Trophoblast cell (in vitro differentiated cells and primary cell): ENCODE data around the gene ATP6V0A1.
"Not testable (repeated sequence)": the region's sequence is repeated elsewhere in the genome, so short reads cannot be mapped to it uniquely, and the experiment has no call there.

Experiments
- DNase-seq, 2 donors: peaks; one replicate each; pipeline ENCODE4 v3.0.0-alpha.2; 2016
- H2AFZ ChIP-seq: 2 replicates; pipeline ENCODE4 v1.6.1; 2013; ENCODE audit warnings: low read length, moderate library complexity, mild to moderate bottlenecking; ENCODE audit not compliant: insufficient read depth, poor library complexity
- H2AK5ac ChIP-seq: 2 replicates; pipeline ENCODE4 v1.6.1; 2013; ENCODE audit warnings: mild to moderate bottlenecking, low read length
- H2BK120ac ChIP-seq: 2 replicates; pipeline ENCODE4 v1.6.1; 2013; ENCODE audit warnings: low read length, mild to moderate bottlenecking, moderate library complexity; ENCODE audit not compliant: insufficient read depth, poor library complexity
- H2BK12ac ChIP-seq: 2 replicates; pipeline ENCODE4 v1.6.1; 2013; ENCODE audit warnings: mild to moderate bottlenecking, low read length, moderate library complexity
- H2BK5ac ChIP-seq: 2 replicates; pipeline ENCODE4 v1.6.1; 2013; ENCODE audit warnings: low read length, low read depth, moderate library complexity, mild to moderate bottlenecking; ENCODE audit not compliant: poor library complexity
- H3K14ac ChIP-seq: 2 replicates; pipeline ENCODE4 v1.6.1; 2013; ENCODE audit warnings: mild to moderate bottlenecking, low read length
- H3K18ac ChIP-seq: 2 replicates; pipeline ENCODE4 v1.6.1; 2013; ENCODE audit warnings: mild to moderate bottlenecking, low read length
- H3K23ac ChIP-seq: 2 replicates; pipeline ENCODE4 v1.6.1; 2013; ENCODE audit warnings: low read length
- H3K27ac ChIP-seq: 2 replicates; pipeline ENCODE4 v1.5.1; 2013; ENCODE audit warnings: low read depth, mild to moderate bottlenecking, inconsistent platforms, low read length, moderate library complexity
- H3K27me3 ChIP-seq: 2 replicates; pipeline ENCODE4 v1.6.1; 2013; ENCODE audit warnings: inconsistent platforms, mild to moderate bottlenecking, low read length, moderate library complexity; ENCODE audit not compliant: insufficient read depth
- H3K36me3 ChIP-seq, 2 experiments: 1 replicate in 1 of 2; 2 replicates in 1 of 2; pipeline ENCODE4 v1.6.1; 2013; ENCODE audit warnings: low read length in 2 of 2, mild to moderate bottlenecking in 2 of 2, moderate library complexity in 1 of 2; ENCODE audit not compliant: insufficient read depth in 2 of 2, control insufficient read depth in 1 of 2
- H3K4ac ChIP-seq: 2 replicates; pipeline ENCODE4 v1.6.1; 2013; ENCODE audit warnings: low read depth, mild to moderate bottlenecking, low read length, moderate library complexity
- H3K4me1 ChIP-seq, 2 experiments: 1 replicate in 1 of 2; 2 replicates in 1 of 2; pipeline ENCODE4 v1.6.1; 2013; ENCODE audit warnings: low read length in 2 of 2, mild to moderate bottlenecking in 2 of 2, moderate library complexity in 1 of 2; ENCODE audit not compliant: insufficient read depth in 2 of 2, control insufficient read depth in 1 of 2
- H3K4me2 ChIP-seq: 2 replicates; pipeline ENCODE4 v1.6.1; 2013; ENCODE audit warnings: inconsistent platforms, mild to moderate bottlenecking, low read length, moderate library complexity
- H3K4me3 ChIP-seq: 2 replicates; pipeline ENCODE4 v1.5.1; 2013; ENCODE audit warnings: mild to moderate bottlenecking, low read depth, low read length, inconsistent platforms
- H3K79me1 ChIP-seq: one replicate; pipeline ENCODE4 v1.6.1; 2013; ENCODE audit warnings: low read length
- H3K79me2 ChIP-seq: 2 replicates; pipeline ENCODE4 v1.6.1; 2013; ENCODE audit warnings: low read length, mild to moderate bottlenecking; ENCODE audit not compliant: control insufficient read depth, insufficient read depth, poor library complexity
- H3K9ac ChIP-seq: 2 replicates; pipeline ENCODE4 v1.6.1; 2013; ENCODE audit warnings: mild to moderate bottlenecking, low read length
- H3K9me3 ChIP-seq: 2 replicates; pipeline ENCODE4 v1.6.1; 2013; ENCODE audit warnings: low read depth, mild to moderate bottlenecking, control low read depth, inconsistent platforms, low read length; ENCODE audit not compliant: insufficient read depth
- H4K12ac ChIP-seq: 2 replicates; pipeline ENCODE4 v1.6.1; 2013; ENCODE audit warnings: low read depth, mild to moderate bottlenecking, low read length, moderate library complexity
- H4K8ac ChIP-seq: 2 replicates; pipeline ENCODE4 v1.6.1; 2013; ENCODE audit warnings: low read depth, mild to moderate bottlenecking, low read length, moderate library complexity
- H4K91ac ChIP-seq: one replicate; pipeline ENCODE4 v1.6.1; 2013; ENCODE audit warnings: low read depth, mild to moderate bottlenecking, low read length, moderate library complexity
- WGBS: extraction: QIAGEN DNeasy Blood & Tissue Kit; methylation state at CpG from one replicate; pipeline ENCODE4 v1.1.7; 2013; ENCODE audit warnings: missing lambda C conversion rate; ENCODE audit not compliant: insufficient read length, insufficient coverage; ENCODE audit errors: extremely low coverage; 5-methylcytosine and 5-hydroxymethylcytosine counted together

The ATP6V0A1 gene

GRCh38 chr17:42453439-42453838 lies 5.2 kb upstream of the ATP6V0A1 start:
- DNase-seq, result no peak
- Histone ChIP-seq H4K12ac (no peak overlapping the region), H3K27me3 (no peaks in the 10 kb centered on the region), H3K18ac (no peak overlapping the region), H3K23ac (no peak overlapping the region), H3K9ac (no peak overlapping the region), H3K4me3 (no peak overlapping the region), H3K79me1 (peaks cover under 1% of the 10 kb centered on the region), H2BK12ac (no peak overlapping the region), H3K27ac (no peak overlapping the region), H4K91ac (no peak overlapping the region), H2BK5ac (no peak overlapping the region), H3K14ac (no peak overlapping the region), H3K79me2 (no peaks in the 10 kb centered on the region), H3K4me2 (no peak overlapping the region), H2AK5ac (no peak overlapping the region), H3K36me3 (no peaks in the 10 kb centered on the region), H3K4ac (no peak overlapping the region), H2AFZ (no peak overlapping the region), H3K9me3 (no peaks in the 10 kb centered on the region), H3K4me1 (no peaks in the 10 kb centered on the region), H2BK120ac (no peak overlapping the region), H4K8ac (no peak overlapping the region)
- WGBS, result no CpG with 5 or more reads among the region's 2 CpGs

GRCh38 chr17:42454987-42455386 lies 3.7 kb upstream of the ATP6V0A1 start:
- not testable (repeated sequence) for H2BK5ac ChIP-seq, H4K12ac ChIP-seq, H3K9ac ChIP-seq, H3K18ac ChIP-seq, H2AK5ac ChIP-seq, H3K4me2 ChIP-seq, H3K79me2 ChIP-seq, H4K8ac ChIP-seq, H3K79me1 ChIP-seq, H3K36me3 ChIP-seq, H3K4ac ChIP-seq, H2BK12ac ChIP-seq, H3K4me1 ChIP-seq, H3K27me3 ChIP-seq, H3K4me3 ChIP-seq, H2AFZ ChIP-seq, DNase-seq, H4K91ac ChIP-seq, H3K27ac ChIP-seq, H3K23ac ChIP-seq, H2BK120ac ChIP-seq, H3K14ac ChIP-seq, H3K9me3 ChIP-seq
- no CpG with 5 or more reads among the region's 6 CpGs for WGBS

GRCh38 chr17:42456223-42457106 lies 2.2 kb upstream of the ATP6V0A1 start:
- Histone ChIP-seq H3K4me1 (peaks cover 3 to 6% of the 10 kb centered on the region in 2 experiments), H2BK5ac (no peak overlapping the region), H4K8ac (peak overlapping the region; percentile 49), H3K36me3 (peaks cover under 1 to 2% of the 10 kb centered on the region in 2 experiments), H2BK12ac (no peak overlapping the region), H3K14ac (no peak overlapping the region), H4K12ac (no peak overlapping the region), H2AK5ac (no peak overlapping the region), H2AFZ (no peak overlapping the region), H3K4me2 (no peak overlapping the region), H3K4me3 (no peak overlapping the region), H4K91ac (no peak overlapping the region), H3K27ac (no peak overlapping the region), H2BK120ac (no peak overlapping the region), H3K79me2 (peaks cover 3% of the 10 kb centered on the region), H3K79me1 (peaks cover 6% of the 10 kb centered on the region), H3K9me3 (no peaks in the 10 kb centered on the region), H3K9ac (no peak overlapping the region), H3K4ac (no peak overlapping the region), H3K27me3 (no peaks in the 10 kb centered on the region), H3K23ac (no peak overlapping the region), H3K18ac (no peak overlapping the region)
- WGBS, result no CpG with 5 or more reads among the region's 5 CpGs
- DNase-seq, result no peak

GRCh38 chr17:42457107-42457792 lies 1.4 kb upstream of the ATP6V0A1 start:
- Histone ChIP-seq H3K9ac (no peak overlapping the region), H3K79me2 (peaks cover 3% of the 10 kb centered on the region), H3K4me2 (no peak overlapping the region), H3K4ac (no peak overlapping the region), H2BK120ac (no peak overlapping the region), H2BK12ac (no peak overlapping the region), H4K8ac (peak overlapping the region; percentile 49), H2BK5ac (no peak overlapping the region), H4K91ac (no peak overlapping the region), H3K4me1 (peaks cover 3 to 6% of the 10 kb centered on the region in 2 experiments), H3K14ac (no peak overlapping the region), H3K4me3 (no peak overlapping the region), H3K36me3 (peaks cover 4 to 6% of the 10 kb centered on the region in 2 experiments), H3K18ac (no peak overlapping the region), H3K27ac (no peak overlapping the region), H3K23ac (no peak overlapping the region), H2AFZ (no peak overlapping the region), H3K27me3 (no peaks in the 10 kb centered on the region), H4K12ac (no peak overlapping the region), H2AK5ac (no peak overlapping the region), H3K79me1 (peaks cover 6% of the 10 kb centered on the region), H3K9me3 (no peaks in the 10 kb centered on the region)
- WGBS, result no CpG with 5 or more reads among the region's 6 CpGs
- DNase-seq, result peak; percentile 52 to 96
